ENCODE data around the gene PNPLA6.
A peak's percentile ranks its signal among the peaks of the same experiment; 100 is the strongest.

PNPLA6 gene

DNA sequence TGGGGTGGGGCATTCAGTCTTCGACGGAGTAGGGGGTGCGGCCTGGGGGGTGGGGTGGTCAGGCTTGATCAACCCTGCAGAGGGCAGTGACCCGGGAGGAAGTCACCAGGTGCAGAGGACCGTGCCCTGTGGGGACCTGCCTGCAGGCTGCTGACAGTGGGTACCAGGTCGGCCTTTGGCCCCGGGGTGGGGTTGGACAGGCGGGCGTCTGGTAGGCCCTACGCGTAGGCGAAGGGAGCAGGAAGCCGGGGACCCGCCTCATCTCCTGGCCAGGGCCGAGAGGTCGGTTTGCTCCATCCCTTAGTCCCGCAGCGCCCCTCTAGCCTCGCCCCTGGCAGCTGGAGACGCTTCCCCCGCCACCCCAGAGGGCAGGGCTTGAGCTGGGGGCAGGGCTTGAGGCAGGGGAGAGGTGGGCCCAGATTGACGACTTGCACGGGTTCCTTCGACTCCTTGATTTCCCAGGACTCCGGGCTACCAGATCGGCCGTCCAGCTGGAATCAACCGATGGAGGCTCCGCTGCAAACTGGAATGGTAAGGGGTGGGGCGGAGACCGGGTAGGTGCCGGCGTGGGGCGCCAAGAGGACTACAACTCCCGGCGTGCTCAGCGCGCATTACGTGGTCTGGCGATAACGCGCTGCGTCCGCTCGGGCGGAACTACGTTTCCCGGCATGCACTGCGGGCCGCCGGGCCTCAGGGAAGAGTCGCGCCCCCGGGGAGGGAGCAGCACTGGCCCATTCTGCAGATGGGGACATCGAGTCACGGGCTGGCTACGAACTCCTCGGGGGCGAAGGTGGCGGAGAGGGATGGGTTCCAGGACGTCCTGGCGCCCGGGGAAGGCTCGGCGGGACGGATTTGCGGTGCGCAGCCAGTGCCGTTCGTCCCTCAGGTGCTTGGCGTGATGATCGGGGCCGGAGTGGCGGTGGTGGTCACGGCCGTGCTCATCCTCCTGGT is at the start of gene PNPLA6:
PNPLA6 (plus strand) TSS at position 671 of the 951 bp plus-strand sequence; CDS start at position 743, 72 bp downstream.
- DNase-seq (ENCODE audit: low spot score): peak; percentile 98

DNA sequence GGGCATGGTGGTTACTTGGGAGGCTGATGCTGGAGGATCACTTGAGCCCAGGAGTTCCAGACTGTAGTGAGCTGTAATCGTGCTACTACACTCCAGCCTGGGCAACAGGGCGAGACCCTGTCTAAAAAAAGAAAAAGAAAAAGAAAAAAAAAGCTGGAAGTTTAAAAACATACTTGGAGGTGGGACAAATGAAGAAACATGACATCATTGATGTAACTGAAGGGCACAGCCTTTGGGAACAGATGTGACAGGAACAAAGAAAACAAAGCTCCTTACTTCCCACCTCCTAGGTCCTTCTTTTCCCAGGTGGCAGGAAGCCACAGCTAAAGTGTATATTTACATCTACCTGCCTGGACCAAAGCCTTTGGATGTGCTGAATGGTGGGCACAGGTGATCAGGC is 48.6 kb upstream of the PNPLA6 start:
- no peak for DNase-seq (ENCODE audit: low spot score)

DNA sequence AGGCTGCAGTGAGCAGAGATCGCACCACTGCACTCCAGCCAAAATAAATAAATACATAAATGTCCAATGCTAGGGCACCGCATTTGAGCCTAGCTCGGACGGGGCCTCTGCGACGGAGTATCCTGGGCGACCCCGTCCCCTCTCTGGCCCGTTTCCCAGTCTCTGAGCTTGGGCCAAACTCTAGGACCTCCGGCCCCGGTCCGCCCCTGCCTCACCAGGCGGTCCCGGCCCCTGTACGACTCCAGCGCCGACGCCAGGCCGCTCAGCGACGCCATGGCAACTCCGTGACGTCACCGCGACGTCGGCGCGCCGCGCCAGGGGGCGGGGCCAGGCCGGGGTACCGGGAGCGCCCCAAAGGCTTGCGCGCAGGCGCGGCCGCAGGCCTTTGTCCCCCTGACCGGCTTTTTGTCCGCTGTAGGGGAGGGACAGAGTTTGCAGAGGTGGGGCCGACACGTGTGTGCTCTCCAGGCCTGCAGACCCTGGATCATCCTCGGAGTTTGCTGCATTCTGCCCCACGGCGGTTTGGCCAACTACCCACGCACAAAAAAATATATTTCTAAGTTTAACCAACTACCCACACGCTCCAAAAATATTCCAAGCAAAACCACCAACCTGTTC is 46.7 kb upstream of the PNPLA6 start, which contains the start of gene PEX11G:
PEX11G (minus strand) TSS at position 300 of the 618 bp plus-strand sequence; CDS start at position 275, 25 bp downstream.
- DNase-seq (ENCODE audit: low spot score): peak; percentile 100

DNA sequence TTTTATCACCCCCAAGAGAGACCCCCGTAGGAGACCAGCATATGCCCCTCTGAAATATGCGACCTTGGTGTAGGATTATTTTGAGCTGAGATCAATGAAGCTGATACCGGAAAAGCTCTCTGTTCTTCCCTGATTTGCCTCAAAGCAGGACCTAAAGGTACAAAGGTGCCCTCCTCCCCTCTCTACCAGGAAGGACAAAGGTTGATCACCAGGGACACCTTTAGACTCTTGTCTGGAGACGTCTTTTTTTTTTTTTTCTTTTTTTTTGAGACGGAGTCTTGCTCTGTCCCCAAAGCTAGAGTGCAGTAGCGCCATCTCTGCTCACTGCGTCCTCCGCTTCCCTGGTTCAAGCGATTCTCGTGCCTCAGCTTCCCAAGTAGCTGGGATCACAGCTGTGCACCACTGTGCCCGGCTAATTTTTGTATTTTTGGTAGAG is 45.9 kb upstream of the PNPLA6 start:
- DNase-seq (ENCODE audit: low spot score): no peak

DNA sequence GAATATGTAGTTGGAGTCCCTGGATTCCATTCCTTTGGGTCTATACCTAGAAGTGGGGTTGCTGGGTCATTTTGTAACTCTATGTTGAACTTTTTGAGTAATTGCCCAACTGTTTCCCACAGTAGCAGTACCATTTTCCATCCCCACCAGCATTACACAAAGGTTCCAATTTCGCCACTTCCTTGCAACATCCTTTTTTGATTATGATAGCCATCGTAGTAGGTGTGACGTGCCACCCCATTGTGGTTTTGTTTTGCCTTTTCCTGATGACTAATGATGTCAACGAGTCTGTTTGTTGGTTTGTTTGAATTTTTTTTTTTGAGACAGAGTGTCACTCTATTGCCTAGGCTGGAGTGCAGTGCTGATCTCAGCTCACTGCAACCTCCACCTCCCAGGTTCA is 43.4 kb upstream of the PNPLA6 start:
- peak; percentile 40 for DNase-seq (ENCODE audit: low spot score)

DNA sequence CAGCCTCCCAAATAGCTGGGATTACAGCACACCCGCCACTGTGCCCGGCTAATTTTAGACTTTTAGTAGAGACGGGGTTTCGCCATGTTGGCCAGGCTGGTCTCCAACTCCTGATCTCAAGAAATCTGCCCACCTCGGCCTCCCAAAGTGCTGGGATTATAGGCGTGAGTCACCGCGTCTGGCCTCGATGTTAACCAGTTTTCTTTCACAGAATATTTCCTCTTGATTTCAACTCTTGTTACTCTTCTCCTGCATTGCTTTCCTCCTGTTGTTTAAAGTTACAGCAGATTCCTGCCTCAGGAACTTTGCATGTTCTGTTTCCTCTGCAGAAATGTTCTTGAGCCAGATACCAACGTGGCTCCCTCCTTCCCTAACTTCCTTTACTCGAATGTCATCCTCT is 43.0 kb upstream of the PNPLA6 start:
- DNase-seq (ENCODE audit: low spot score): no peak

DNA sequence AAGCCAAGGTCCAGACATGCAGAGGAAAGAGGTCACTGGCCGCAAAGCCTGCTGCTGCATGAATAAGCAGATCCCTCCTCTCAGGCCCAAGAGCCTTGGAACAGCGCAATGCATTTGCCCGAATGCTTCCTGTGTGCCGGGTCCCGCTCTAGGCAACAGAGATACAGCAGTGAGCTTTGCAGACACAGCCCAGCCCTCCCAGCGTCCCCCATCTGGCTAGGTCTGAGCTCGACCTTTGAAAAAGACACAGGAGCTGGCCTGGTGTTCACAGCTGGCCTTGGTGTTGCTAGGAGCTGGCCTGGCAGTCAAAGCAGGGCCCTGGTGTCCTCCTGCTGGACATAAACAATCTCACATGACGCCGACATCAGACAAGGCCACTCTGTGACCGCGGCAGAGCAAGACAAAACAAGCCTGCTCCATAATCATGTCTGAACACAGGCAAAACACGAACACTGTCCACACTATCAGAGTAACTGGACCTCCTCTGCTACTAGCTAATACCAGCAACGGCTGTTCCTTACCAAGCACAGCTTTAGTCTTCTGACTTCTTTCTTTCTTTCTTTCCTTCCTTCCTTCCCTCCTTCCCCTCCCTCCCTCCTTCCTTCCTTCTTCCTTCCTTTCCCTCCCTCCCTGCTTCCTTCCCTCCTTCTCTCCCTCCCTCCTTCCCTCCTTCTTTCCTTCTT is 41.0 kb upstream of the PNPLA6 start:
- no peak for DNase-seq (ENCODE audit: low spot score)

DNA sequence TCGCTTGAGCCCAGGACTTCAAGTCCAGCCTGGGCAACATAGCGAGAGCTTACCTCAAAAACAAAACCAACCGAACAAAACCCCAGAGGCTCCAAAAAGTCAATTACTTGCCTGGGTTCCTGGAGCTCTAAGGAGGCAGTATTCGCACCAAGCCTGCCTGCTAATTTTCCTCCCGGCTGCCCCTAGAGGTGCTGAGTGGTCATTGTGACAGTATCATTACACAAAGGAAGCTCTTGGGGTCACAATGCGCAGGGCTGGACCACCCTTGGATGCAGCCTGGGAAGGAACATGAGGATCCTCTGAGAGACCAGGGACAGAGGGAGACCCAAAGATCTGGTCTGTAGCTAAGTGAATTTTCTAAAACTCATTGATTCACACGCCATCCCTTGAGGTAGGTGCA is 38.2 kb upstream of the PNPLA6 start:
- DNase-seq (ENCODE audit: low spot score): peak; percentile 50

DNA sequence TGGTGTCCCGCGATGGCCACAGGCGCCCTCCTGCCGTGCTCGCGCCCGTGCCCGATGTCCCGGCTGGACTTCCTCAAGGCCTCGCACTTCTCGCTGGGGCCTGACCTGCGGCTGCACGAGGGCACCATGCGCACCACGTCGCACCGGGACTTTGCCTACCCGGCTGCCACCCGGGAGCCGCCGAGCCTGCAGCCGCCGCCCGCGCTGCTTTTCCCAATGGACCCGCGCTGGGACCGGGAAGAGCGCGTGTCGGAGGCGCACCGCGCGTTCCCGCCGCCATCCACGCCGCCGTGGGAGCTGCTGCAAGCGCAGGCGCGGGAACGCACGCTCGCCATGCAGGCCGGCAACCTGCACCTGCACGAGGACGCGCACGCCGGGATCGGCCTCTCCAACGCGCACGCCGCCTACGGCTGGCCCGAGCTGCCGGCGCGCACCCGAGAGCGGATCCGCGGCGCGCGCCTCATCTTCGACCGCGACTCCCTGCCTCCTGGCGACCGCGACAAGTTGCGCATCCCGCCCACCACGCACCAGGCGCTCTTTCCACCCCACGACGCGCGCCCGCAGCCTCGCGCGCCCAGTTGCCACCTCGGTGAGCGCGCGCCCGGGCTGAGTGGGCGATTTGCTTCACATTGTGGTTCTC is 34.6 kb upstream of the PNPLA6 start:
- DNase-seq (ENCODE audit: low spot score): peak; percentile 61

DNA sequence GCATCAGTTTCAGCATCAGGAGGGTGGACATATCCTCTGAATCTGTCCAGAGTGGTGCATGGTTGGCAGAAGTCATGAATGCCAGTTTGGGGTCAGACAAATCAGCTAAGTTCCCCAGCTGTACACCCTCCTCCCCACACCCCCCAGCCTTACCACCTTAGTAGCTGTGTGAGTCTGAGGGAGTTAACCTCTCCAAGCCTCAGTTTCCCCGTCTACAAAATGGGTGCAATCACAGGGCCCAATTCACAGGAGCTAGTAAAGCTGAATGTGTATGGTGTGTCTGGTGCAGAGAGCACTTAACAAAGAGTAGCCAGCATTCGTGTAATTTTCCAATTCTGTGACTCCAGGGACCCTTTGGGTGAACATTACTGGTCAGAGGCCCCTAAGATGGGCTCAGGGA is 33.0 kb upstream of the PNPLA6 start:
- no peak for DNase-seq (ENCODE audit: low spot score)

DNA sequence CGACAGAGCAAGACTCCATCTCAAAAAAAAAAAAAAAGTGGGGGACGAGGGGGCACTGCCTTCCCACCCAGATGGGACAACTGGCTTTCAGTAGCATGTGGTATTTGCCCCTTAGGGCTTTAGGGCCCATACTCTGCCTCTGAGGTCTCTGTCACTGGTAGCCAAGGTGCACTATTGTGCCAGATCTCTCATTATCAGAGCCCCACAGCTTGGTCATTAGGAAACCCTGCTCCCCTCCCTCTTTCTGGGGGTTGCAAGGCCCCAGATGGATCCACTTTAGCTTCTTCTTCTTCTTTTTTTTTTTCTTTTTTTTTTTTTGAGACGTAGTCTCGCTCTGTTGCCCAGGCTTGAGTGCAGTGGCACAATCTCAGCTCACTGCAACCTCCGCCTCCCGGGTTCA is 30.8 kb upstream of the PNPLA6 start:
- DNase-seq (ENCODE audit: low spot score): no peak

DNA sequence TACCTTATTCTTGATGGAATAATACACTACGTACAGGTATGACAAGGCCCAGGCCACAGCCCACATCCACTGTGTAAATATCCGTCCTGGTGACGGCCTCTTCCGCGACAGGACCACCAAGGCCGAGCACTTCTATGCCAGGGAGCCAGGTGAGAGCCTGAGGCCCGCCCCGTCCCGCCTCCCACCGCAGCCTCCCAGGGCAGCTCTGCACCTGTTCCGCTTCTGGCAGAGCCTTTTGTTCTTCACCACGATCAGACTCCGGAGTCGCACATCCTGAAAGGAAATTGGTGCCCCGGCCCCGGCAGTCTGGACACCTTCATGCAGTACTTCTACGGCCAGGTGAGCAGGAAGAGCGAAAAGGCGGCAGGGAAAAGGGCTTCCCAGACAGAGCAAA is 30.2 kb upstream of the PNPLA6 start:
- no peak for DNase-seq (ENCODE audit: low spot score)

DNA sequence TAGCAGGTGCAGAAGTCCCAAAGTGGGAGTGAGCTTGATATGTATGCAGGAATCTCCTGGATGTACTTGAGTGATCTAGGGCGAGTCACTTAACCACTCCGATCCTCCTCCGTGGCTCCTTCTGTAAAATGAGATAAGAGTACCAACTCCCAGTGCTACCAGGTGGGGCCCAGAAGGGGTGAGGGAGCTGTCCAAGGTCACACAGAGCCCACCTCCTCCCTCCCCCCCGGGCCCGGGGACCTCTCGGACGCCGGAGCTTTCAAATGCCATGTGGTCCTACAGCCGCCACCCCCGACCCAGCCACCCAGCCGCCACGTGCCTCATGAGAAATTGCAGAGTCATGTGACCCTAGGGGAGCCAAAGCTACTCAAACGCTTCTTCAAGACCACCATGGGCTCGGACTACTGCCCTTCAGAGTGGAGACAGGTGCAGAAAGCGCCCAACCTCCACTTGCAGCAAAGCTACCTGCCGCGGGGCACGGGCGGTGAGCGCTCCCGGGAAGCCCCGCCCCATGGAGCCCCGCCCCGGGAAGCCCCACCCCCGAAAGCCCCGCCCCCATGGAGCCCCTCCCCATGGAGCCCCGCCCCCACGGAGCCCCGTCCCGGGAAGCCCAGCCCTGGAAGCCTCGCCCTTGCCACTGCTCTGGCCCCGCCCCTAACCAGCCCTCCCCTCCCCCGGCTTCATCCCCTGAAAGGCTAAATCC is 29.7 kb upstream of the PNPLA6 start:
- DNase-seq (ENCODE audit: low spot score): peak; percentile 76

DNA sequence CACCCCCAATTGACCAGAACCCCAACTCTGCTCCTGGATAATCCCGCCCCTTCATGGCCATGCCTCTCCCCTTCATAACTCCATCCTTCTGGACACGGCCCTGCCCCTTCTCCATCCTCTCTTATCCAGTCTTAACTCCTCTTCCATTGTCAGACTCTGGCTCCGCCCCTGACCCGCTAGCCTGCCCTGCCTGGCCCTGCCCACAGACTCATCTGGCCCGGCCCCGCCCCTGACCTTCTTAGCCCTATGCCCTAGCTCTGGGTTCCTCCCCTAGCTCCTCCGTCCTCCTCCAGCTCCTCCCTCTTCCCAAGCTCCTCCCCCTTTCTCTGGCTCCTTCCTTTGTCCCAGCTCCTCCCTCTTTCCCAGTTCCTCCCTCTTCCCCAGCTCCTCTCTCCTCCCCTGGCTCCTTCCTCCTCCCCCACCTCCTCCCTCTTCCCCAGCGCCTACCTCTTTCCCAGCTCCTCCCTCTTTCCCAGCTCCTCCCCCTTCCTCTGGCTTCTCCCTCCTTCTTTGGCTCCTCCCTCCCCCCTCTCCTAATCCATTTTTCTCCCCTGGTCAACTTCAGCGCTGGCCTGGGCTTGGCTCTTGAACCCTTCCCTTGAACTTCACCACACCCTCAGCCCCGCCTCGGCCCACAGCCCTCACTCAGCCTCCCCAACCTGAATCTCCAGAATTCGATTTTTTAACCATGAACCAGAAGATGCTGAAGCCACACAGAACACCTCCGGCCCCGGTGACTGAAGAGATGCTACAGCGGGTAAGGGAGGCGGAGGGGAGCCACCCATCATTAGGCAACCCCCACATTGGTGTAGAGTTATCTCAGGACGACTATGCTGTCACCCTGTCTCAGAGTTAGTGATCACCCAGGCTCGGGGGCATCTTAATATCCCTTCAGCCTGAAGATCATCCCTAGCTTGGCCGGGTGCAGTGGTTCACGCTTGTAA is 28.9 kb upstream of the PNPLA6 start:
- DNase-seq (ENCODE audit: low spot score): peak; percentile 72

DNA sequence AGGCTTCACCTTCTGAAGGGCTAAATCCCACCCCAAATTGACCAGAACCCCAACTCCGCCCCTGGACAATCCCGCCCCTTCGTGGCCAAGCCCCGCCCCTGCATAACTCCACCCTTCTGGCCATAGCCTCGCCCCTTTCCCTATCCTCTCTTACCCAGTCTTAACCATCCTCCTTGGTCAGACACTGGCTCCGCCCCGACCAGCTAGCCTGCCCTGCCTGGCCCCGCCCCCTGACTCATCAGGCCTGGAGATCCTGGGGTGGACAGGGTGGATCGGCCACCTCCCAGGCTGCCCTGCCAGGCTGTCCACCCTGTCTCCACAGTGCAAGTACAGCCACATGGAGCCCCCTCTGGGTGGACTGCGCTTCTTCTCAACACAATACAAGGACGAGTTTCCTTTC is 27.6 kb upstream of the PNPLA6 start:
- peak; percentile 92 for DNase-seq (ENCODE audit: low spot score)

DNA sequence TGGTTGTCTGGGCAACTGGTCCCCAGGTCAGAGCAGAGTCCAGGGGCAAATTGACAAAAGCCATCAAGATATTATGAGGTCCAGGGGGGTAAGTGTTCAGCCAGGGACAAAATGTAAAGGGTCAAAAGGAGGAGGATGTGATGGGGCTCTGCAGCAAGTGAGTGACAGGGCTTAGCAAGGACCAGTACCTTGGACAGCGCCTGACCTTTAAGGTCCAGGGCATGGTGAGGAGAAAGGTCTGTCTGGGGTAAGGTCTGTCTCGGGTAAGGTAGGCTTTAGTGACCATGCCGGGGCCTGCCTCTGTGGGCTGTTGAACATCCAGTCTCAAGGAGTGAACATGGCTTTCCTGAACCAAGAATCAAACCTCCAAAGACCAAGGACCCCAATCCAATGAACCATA is 25.9 kb upstream of the PNPLA6 start:
- no peak for DNase-seq (ENCODE audit: low spot score)

DNA sequence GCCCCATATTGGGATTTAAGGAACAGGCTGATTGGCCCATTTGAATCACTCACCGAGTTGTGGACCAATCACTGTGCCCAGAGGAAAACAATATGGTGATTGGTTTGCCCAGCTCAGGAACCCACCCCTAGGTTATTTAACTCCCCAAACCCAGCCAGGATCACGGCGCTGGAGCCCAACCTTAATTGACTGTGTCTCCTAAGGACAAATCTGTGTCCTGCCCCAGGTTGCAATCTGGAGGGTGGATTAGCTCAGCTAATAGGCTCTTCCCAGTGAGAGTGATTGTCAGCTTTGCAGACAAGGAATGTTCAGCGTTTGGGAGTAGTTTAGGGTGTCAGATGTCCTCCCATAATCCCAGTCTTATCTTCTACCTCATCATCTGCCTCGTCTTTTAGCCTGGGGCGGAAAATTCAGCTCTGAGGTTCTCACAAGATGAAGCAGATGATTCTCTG is 23.1 kb upstream of the PNPLA6 start:
- DNase-seq (ENCODE audit: low spot score): no peak

DNA sequence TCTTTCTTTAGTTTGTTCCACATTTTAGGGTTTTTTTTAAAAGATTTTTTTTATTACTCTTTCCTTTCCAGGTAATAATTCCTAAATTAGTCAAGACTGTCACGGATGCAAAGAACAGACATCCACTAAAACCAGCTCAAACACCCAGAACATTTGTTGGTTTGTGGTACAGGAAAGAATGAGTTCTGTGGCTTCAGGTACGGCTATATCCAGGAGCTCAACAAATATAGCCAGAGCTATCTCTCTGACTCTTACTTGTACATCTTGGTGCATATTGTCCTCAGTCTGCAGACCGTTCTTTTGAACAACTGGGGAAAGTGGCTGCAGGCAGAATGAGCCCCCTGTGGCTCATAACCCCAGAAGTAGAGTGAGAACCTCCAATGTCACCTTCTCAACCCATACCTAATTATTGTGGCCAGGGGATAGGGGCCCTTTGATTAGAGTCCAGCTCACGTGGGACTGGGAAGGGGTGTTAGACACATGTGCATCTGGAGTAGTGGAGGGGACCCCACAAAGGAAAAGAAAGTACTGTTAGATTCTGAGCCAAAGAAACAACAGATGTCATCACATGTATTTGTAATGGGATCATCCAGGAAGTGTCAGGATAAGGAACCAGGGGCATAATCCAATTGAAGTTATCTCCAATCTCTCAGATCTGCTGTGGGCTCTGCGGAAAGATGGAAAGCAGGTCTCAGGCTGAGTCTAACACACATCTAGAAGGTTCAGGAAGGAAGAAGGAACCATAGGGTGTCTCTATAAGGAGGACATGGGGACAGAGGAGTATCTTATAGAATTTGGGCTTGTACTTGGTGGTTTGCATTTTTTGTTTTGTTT is 21.5 kb upstream of the PNPLA6 start:
- DNase-seq (ENCODE audit: low spot score): no peak

DNA sequence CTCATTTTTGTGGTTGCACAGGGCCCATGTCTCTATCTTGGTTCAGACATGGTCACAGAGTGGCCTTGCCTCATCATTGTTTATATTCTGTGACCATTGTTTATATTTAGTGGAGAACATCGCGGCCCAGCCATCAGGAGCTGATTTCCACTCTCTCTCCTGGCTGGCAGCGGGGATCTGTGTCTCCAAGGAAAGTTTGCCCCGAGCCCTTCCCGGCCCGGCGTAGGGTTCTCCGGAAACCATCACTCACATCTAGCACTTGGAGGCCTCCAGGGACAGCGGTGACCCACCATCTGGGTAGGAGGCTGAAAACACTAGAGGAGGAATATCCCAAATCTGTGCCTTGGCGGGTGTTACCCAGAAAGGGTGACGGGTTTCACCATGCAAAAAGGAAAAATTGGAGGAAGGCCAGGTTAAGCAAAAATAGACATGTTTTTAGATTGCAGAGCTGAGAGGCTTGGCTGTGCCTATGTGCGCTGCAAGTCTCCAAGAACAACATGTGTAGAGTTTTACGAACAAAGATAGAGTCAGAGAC is 20.3 kb upstream of the PNPLA6 start:
- DNase-seq (ENCODE audit: low spot score): no peak

All from AG20443 (cell line).